Mesothelial cell of epicardium (in vitro differentiated cells): Measurements from ENCODE around the gene SRC. TPM values are rescaled to one million over a fixed set of nuclear protein-coding genes. Genes with fewer than 3 reads are reported as not detected.

Source experiments
- DNase-seq, 2 experiments: peaks; one replicate each; pipeline ENCODE4 v3.0.0; 2021; ENCODE audit warnings: low spot score in 2 of 2; ENCODE audit not compliant: unreplicated experiment in 2 of 2
- H3K27ac Mint-ChIP-seq: 2 replicates; pipeline ENCODE4 v1.8.0; 2021; ENCODE audit warnings: mixed read lengths
- H3K27me3 Mint-ChIP-seq: 2 replicates; pipeline ENCODE4 v1.8.0; 2021; ENCODE audit warnings: low read depth, mixed read lengths
- H3K36me3 Mint-ChIP-seq: 2 replicates; pipeline ENCODE4 v1.8.0; 2021; ENCODE audit warnings: mixed read lengths
- H3K4me1 Mint-ChIP-seq: 2 replicates; pipeline ENCODE4 v1.8.0; 2021; ENCODE audit warnings: mixed read lengths
- H3K4me3 Mint-ChIP-seq: 2 replicates; pipeline ENCODE4 v1.8.0; 2021; ENCODE audit warnings: mild to moderate bottlenecking, moderate library complexity, mixed read lengths
- H3K9me3 Mint-ChIP-seq: 2 replicates; pipeline ENCODE4 v1.8.0; 2021; ENCODE audit warnings: mixed read lengths
- total RNA-seq: library from RNA; stranded (reverse); gene quantifications from 3 replicates; pipeline ENCODE4 v1.2.1, GENCODE V29; 2021
- TF ChIP-seq, protein P1 (sequence below): fragments of 200-600 bp; sonication (generic); IDR thresholded peaks from one replicate; pipeline ENCODE4 v1.5.0; 2021; ENCODE audit warnings: antibody characterized with exemption; ENCODE audit not compliant: unreplicated experiment

The SRC gene
- total RNA-seq, 1 donor from 2014 or later: 85.2 TPM

DNA sequence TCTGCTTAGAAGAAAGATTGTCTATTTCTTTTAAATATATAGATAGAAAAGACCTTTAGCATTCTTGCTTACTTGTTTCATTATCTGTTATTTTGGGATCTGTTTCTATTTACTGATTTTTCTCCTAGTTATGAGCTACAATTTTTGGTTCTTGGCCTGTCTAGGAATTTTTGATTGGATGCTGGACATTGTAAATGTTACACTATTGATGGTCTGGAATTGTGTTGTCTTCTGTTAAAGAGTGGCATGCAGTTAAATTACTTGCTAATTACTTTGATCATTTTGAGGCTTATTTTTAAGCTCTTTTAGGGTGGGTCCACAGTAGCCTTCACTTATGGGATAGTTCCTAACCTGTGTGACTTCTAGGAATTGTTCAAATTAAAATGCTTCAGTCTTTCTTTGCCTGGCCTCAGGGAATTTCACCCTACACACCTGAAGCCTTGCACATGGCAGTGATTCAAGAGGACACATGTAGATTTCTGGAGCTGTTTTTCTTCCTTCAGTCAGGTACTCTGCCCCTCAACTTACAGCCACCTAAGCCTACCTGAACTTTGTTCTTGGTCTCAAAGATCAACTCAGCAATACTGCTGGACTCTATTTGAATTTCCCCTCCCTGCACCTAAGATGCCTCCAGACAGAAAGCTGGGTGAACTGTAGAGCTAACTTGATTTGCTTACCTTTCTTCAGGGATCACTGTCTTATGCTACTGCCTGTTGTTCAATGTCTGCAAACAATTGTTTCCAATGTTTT, 108.9 kb downstream of the SRC start:
- no peak overlapping the region for H3K4me3 Mint-ChIP-seq
- no peak for DNase-seq
- H3K27me3 Mint-ChIP-seq: peaks cover 26% of the 10 kb centered on the region
- peaks cover 40% of the 10 kb centered on the region for H3K9me3 Mint-ChIP-seq
- TF ChIP-seq, protein P1, sequence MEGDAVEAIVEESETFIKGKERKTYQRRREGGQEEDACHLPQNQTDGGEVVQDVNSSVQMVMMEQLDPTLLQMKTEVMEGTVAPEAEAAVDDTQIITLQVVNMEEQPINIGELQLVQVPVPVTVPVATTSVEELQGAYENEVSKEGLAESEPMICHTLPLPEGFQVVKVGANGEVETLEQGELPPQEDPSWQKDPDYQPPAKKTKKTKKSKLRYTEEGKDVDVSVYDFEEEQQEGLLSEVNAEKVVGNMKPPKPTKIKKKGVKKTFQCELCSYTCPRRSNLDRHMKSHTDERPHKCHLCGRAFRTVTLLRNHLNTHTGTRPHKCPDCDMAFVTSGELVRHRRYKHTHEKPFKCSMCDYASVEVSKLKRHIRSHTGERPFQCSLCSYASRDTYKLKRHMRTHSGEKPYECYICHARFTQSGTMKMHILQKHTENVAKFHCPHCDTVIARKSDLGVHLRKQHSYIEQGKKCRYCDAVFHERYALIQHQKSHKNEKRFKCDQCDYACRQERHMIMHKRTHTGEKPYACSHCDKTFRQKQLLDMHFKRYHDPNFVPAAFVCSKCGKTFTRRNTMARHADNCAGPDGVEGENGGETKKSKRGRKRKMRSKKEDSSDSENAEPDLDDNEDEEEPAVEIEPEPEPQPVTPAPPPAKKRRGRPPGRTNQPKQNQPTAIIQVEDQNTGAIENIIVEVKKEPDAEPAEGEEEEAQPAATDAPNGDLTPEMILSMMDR: no peak
- no peak overlapping the region for H3K27ac Mint-ChIP-seq
- no peaks in the 10 kb centered on the region for H3K4me1 Mint-ChIP-seq
- H3K36me3 Mint-ChIP-seq: no peaks in the 10 kb centered on the region

Other genes starting within 250 kb of the SRC start
- gene RPN2, start 166.8 kb upstream of the SRC start, total RNA-seq: 142 to 151 TPM (median 146 TPM) in 3 replicates
- 4.9 to 6.4 TPM (median 6.3 TPM) in 3 replicates for gene MROH8, start 166.6 kb upstream of the SRC start, total RNA-seq
- not detected in 3 replicates for gene GHRH, start 84.3 kb upstream of the SRC start, total RNA-seq
- gene MANBAL, start 56.5 kb upstream of the SRC start, total RNA-seq: 40.3 to 44.2 TPM (median 43.0 TPM) in 3 replicates
- 18.5 to 19.4 TPM (median 19.3 TPM) in 3 replicates for gene NNAT, start 175.1 kb downstream of the SRC start, total RNA-seq
- gene BLCAP, start 181.7 kb downstream of the SRC start, total RNA-seq: 71.7 to 76.2 TPM (median 72.7 TPM) in 3 replicates